K562 (cell line): ENCODE data around the gene GOLPH3. TPM values are rescaled to one million over a fixed set of nuclear protein-coding genes. Genes with fewer than 3 reads are reported as not detected.
A peak's percentile ranks its signal among the peaks of the same experiment; 100 is the strongest.
"Not testable (repeated sequence)": the region's sequence is repeated elsewhere in the genome, so short reads cannot be mapped to it uniquely, and the experiment has no call there.

Source experiments
- ATAC-seq: fragments of 200-7000 bp; cut with Tn5 transposase; 3 replicates; pipeline ENCODE4 v1.9.1; 2020; ENCODE audit warnings: moderate library complexity
- BruUV-seq: library from RNA; stranded (reverse); fragments of 400-500 nt; replicated peaks from 2 replicates; lab custom pipeline; 2021; lab: Mats Ljungman, UMichigan
- CTCF ChIA-PET: fragments of 300-600 bp; formaldehyde crosslinking; extraction: SDS; loops from one replicate; lab custom pipeline; 2021; ENCODE audit warnings: low intra/inter-chr PET ratio; lab: Yijun Ruan, JAX
- POLR2A ChIA-PET: fragments of 300-600, 350-650 bp; sonication (Branson Sonifier 250); formaldehyde crosslinking; extraction: SDS; loops from one replicate; lab custom pipeline; 2021; ENCODE audit warnings: antibody characterized with exemption, inconsistent platforms; lab: Yijun Ruan, JAX
- DNase-seq, 4 experiments: peaks; one replicate each; pipeline versions ENCODE4 v3.0.0 to v3.0.0-alpha.2; 2011 to 2018; ENCODE audit warnings: low spot score in 3 of 4, mixed read lengths in 3 of 4; ENCODE audit errors: extremely low read depth in 1 of 4
- FAIRE-seq: peaks from 2 replicates; lab custom pipeline; 2011; peaks lifted over from hg19 to GRCh38; lab: Jason Lieb, UNC
- H2AFZ ChIP-seq: 2 replicates; pipeline ENCODE4 v1.6.0; 2011; ENCODE audit warnings: low read depth, low read length, control low read depth, inconsistent platforms
- H3K27ac ChIP-seq: fragments of 200-600 bp; 3 replicates; pipeline ENCODE4 v1.8.0; 2011; ENCODE audit warnings: low read depth, mild to moderate bottlenecking, control low read depth, inconsistent platforms, low read length, moderate library complexity, mixed read lengths; ENCODE audit errors: extremely low read depth
- H3K27me3 ChIP-seq, 2 experiments: fragments of 300-600 bp in 1 of 2; 2 replicates in 1 of 2; 3 replicates in 1 of 2; pipeline versions ENCODE4 v1.6.0 to v1.8.0; 2011; ENCODE audit warnings: inconsistent platforms in 2 of 2, low read length in 2 of 2, mild to moderate bottlenecking in 1 of 2, mixed read lengths in 1 of 2, moderate library complexity in 1 of 2; ENCODE audit not compliant: control insufficient read depth in 2 of 2, insufficient read depth in 2 of 2
- H3K36me3 ChIP-seq: fragments of 300-600 bp; 3 replicates; pipeline ENCODE4 v1.8.0; 2011; ENCODE audit warnings: mild to moderate bottlenecking, low read length, inconsistent platforms; ENCODE audit not compliant: control insufficient read depth, insufficient read depth
- H3K4me1 ChIP-seq, 2 experiments: fragments of 200-600 bp in 1 of 2; replicated peaks in 1 of 2; 2 replicates in 1 of 2; 3 replicates in 1 of 2; pipeline versions ENCODE4 v1.5.1 to v1.8.0; 2011; ENCODE audit warnings: inconsistent platforms in 2 of 2, low read length in 2 of 2, mild to moderate bottlenecking in 1 of 2, mixed read lengths in 1 of 2, moderate library complexity in 1 of 2; ENCODE audit not compliant: control insufficient read depth in 2 of 2, insufficient read depth in 2 of 2
- H3K4me2 ChIP-seq: 2 replicates; pipeline ENCODE4 v1.6.1; 2011; ENCODE audit warnings: low read length, control low read depth, inconsistent platforms, mixed read lengths; ENCODE audit not compliant: insufficient read depth
- H3K4me3 ChIP-seq: fragments of 200-600 bp; sonication (generic), shearing (Covaris generic); 2 replicates; pipeline ENCODE4 v1.5.1; 2016; ENCODE audit warnings: control low read depth, inconsistent platforms
- H3K79me2 ChIP-seq: fragments of 200-600 bp; 3 replicates; pipeline ENCODE4 v1.8.0; 2011; ENCODE audit warnings: low read length, inconsistent platforms; ENCODE audit not compliant: control insufficient read depth, insufficient read depth
- H3K9ac ChIP-seq, 2 experiments: 2 replicates each; pipeline versions ENCODE4 v1.6.0 to v1.6.1; 2011; ENCODE audit warnings: low read depth in 2 of 2, low read length in 2 of 2, control low read depth in 1 of 2, inconsistent platforms in 1 of 2, mild to moderate bottlenecking in 1 of 2, mixed read lengths in 1 of 2; ENCODE audit not compliant: insufficient read depth in 1 of 2
- H3K9me1 ChIP-seq: one replicate; pipeline ENCODE4 v1.6.0; 2011; ENCODE audit warnings: inconsistent platforms, mild to moderate bottlenecking, low read length, moderate library complexity; ENCODE audit not compliant: control insufficient read depth, insufficient read depth
- H3K9me3 ChIP-seq: replicated peaks from 2 replicates; pipeline ENCODE4 v1.5.1; 2011; ENCODE audit warnings: low read depth, low read length, inconsistent platforms; ENCODE audit not compliant: control insufficient read depth, insufficient read depth
- H4K20me1 ChIP-seq: replicated peaks from 2 replicates; pipeline ENCODE4 v1.6.1; 2011; ENCODE audit warnings: low read length, inconsistent platforms, mixed read lengths; ENCODE audit not compliant: control insufficient read depth, insufficient read depth
- BCOR ChIP-seq: fragments of 450-650 bp; IDR thresholded peaks from 2 replicates; pipeline ENCODE4 v1.6.1; 2016
- KDM1A ChIP-seq, 2 experiments: fragments of 450-650 bp; IDR thresholded peaks; 2 replicates each; pipeline ENCODE4 v1.6.1; 2016; ENCODE audit warnings: mild to moderate bottlenecking in 2 of 2
- PHB ChIP-seq: fragments of 250-450 bp; sonication (Bioruptor Pico); IDR thresholded peaks from 2 replicates; pipeline ENCODE4 v1.5.0; 2021
- RBM25 ChIP-seq: fragments of 200-400 bp; formaldehyde crosslinking; IDR thresholded peaks from 2 replicates; pipeline ENCODE4 v1.6.1; 2018; ENCODE audit warnings: low read length, low read depth, moderate library complexity; ENCODE audit not compliant: severe bottlenecking
- SMARCA5 ChIP-seq: fragments of 450-650 bp; IDR thresholded peaks from 2 replicates; pipeline ENCODE4 v1.6.1; 2016
- ZNF146 ChIP-seq: IDR thresholded peaks from one replicate; pipeline ENCODE4 v1.6.1; 2018; ENCODE audit warnings: missing compliant biosample characterization; ENCODE audit not compliant: unreplicated experiment
- ZNF316 ChIP-seq: fragments of 450-650 bp; IDR thresholded peaks from 2 replicates; pipeline ENCODE4 v1.6.1; 2016
- WGBS: fragments of 100-300 bp; shearing (Covaris generic); methylation state at CpG from one replicate; pipeline ENCODE4 v1.1.6; 2016; ENCODE audit warnings: low coverage, mixed read lengths; ENCODE audit not compliant: insufficient coverage; ENCODE audit errors: missing lambda C conversion rate; 5-methylcytosine and 5-hydroxymethylcytosine counted together
- in situ Hi-C: fragments of 300-500 bp; cut with MboI; formaldehyde crosslinking; loops from 4 replicates; pipeline ENCODE4 v1.15.0; 2018; ENCODE audit warnings: inconsistent platforms, mixed read lengths
- intact Hi-C: fragments of 100-400 bp; cut with micrococcal nuclease; formaldehyde crosslinking; loops from 2 replicates; pipeline ENCODE4 v1.14.2; 2022
- polyA plus RNA-seq, 8 experiments: library from polyadenylated mRNA; depleted of rRNA in 4 of 8; stranded (reverse) in 5 of 8; unstranded in 3 of 8; fragments of >200 nt; fragmentation: Nextera tagmentation in 2 of 8; fragmentation: Illumina TruSeq in 1 of 8; extraction: Ambion mirVana in 2 of 8; extraction: Trizol in 1 of 8; gene quantifications; 2 replicates each; pipeline versions ENCODE4 v1.2.1 to v1.2.3, GENCODE V29; 2011 to 2014; ENCODE audit warnings: inconsistent platforms in 1 of 8, missing spikeins in 1 of 8
- total RNA-seq, 7 experiments: library from RNA; depleted of rRNA in 6 of 7; stranded (reverse); fragments of >200 nt in 6 of 7; fragmentation: Illumina TruSeq in 2 of 7; extraction: Trizol in 2 of 7; gene quantifications; 2 replicates each; pipeline versions ENCODE4 v1.2.1 to v1.2.3, GENCODE V29; 2011 to 2021; ENCODE audit warnings: low replicate concordance in 1 of 7

Gene GOLPH3
- total and polyA plus RNA-seq, 9 of the 15 experiments (the other 6 are each of a cell fraction or from before 2014, with no cell fraction given), result 18.8 to 94.6 (median 55.1) TPM

GRCh38 chr5:32214344-32214743, 40.2 kb upstream of the GOLPH3 start:
- not testable (repeated sequence) for BruUV-seq, H3K9me1 ChIP-seq

DNA sequence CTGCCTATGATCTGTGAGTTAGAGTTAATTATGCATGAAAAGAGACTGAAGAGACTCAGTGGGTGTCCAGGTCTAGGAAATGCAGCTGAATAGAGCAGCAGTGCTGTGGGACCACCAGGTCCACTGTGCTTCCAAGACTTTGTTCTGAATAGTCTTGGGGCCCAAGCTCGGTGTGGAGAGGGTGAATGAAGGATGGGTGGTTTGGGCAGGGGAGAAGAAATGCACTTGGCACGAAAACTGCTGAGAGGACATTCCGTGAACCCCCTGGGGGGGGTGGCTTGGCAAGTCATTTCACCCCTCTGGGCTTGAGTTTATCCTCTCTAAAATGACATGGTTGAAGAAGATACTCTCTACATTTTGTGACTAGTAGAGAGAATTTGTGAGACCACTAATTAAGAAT, 36.0 kb upstream of the GOLPH3 start:
- ChIA-PET CTCF (no interaction called here), POLR2A (interaction anchor here (0.5 to 1.0 kb wide), 2 partner anchors 36 to 506 kb away, joined by 3 read pairs; partner anchors contain the start of gene GOLPH3)
- Histone ChIP-seq H3K27ac (no peak overlapping the region), H3K4me2 (no peak overlapping the region), H3K4me3 (no peak overlapping the region), H2AFZ (no peak overlapping the region), H3K9me1 (no peaks in the 10 kb centered on the region), H3K36me3 (no peaks in the 10 kb centered on the region), H3K9me3 (no peaks in the 10 kb centered on the region), H3K4me1 (peaks cover 0 to 3% of the 10 kb centered on the region in 2 experiments; a peak in 3 of 5 replicates), H3K79me2 (no peaks in the 10 kb centered on the region), H3K9ac (0 out of 4 replicates have a peak overlapping the region, but pooled peaks of 1 of the 2 experiments have one; percentile 26), H4K20me1 (no peaks in the 10 kb centered on the region), H3K27me3 (no peaks in the 10 kb centered on the region)
- no peak for ATAC-seq
- intact Hi-C loops (no loop called here), in situ Hi-C loops (no loop called here)
- no peak for FAIRE-seq
- WGBS, result 41% methylated on average over 3 of the region's 3 CpGs
- peak; percentile 19; the same call in 1 of the 2 replicates for TF ChIP-seq ZNF316
- TF ChIP-seq PHB (CRISPR knock-in tag), result no peak
- peak in 1 of 4 experiments; percentile 6 for DNase-seq
- BruUV-seq, result no TSS peak

More at GRCh38 chr5:32214344-32214743, 40.2 kb upstream of the GOLPH3 start:
- H3K79me2 ChIP-seq, H2AFZ ChIP-seq, POLR2A ChIA-PET, H3K9ac ChIP-seq, in situ Hi-C loops, H3K9me3 ChIP-seq, H3K4me1 ChIP-seq, H3K36me3 ChIP-seq, CTCF ChIA-PET, ATAC-seq, H3K27me3 ChIP-seq, H4K20me1 ChIP-seq, H3K4me2 ChIP-seq, FAIRE-seq, DNase-seq, H3K4me3 ChIP-seq, intact Hi-C loops, H3K27ac ChIP-seq: not testable (repeated sequence)
- TF ChIP-seq BCOR (peak; percentile 85), KDM1A (IDR thresholded peaks at IDR 0.05) (peak; percentile 47 to 59), ZNF146 (CRISPR knock-in tag) (peak; percentile 99), RBM25 (peak; percentile 59), SMARCA5 (peak; percentile 82)
- 31% methylated on average over 1 of the region's 1 CpG for WGBS

DNA sequence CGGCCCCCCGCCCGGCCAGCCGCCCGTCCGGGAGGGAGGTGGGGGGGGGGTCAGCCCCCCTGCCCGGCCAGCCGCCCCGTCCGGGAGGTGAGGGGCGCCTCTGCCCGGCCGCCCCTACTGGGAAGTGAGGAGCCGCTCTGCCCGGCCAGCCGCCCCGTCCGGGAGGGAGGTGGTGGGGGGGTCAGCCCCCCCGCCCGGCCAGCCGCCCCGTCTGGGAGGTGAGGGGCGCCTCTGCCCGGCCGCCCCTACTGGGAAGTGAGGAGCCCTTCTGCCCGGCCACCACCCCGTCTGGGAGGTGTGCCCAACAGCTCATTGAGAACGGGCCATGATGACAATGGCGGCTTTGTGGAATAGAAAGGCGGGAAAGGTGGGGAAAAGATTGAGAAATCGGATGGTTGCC, 34.7 kb upstream of the GOLPH3 start:
- H3K4me3 ChIP-seq, POLR2A ChIA-PET, H3K36me3 ChIP-seq, intact Hi-C loops, H3K27me3 ChIP-seq, H3K9me1 ChIP-seq, H3K27ac ChIP-seq, BruUV-seq, in situ Hi-C loops, ATAC-seq, H3K4me2 ChIP-seq, FAIRE-seq, H4K20me1 ChIP-seq, CTCF ChIA-PET, H3K4me1 ChIP-seq, H3K9ac ChIP-seq, H3K9me3 ChIP-seq, DNase-seq, H3K79me2 ChIP-seq, H2AFZ ChIP-seq: not testable (repeated sequence)
- 66% methylated on average over 4 of the region's 31 CpGs for WGBS
